GM12801 (cell line): ENCODE data around the gene ISX.

Experiments
- CTCF ChIP-seq: IDR thresholded peaks from one replicate; pipeline ENCODE4 v1.5.1; 2011; ENCODE audit warnings: control low read depth; ENCODE audit not compliant: insufficient read length; ENCODE audit errors: extremely low read depth

The ISX gene

DNA sequence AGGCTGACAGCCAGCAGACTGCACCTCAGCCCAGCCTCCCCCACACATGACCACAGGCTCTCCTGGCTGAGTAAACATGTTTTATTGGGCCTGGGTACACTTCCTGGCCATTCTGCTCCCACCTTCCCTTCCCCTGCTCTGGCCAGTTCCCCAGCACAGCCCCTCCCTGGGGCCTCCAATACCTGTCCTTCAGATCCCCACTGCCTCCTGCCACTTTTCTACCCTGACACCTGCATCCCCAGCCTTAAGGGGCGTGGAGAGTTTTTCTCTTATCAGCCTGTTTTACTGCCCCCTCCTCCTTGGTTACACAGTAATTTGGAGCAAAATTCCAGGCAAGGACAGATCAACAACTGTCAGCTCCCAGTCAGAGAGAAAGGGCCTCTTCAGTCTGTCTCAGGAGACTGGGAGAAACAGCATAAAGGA, at the start of gene ISX:
ISX (plus strand) TSS at position 363 of the 423 bp plus-strand sequence. CDS start 930 bp downstream, outside the sequence.
- no peak for TF ChIP-seq CTCF

GRCh38 chr22:35016909-35017308, 49.0 kb upstream of the ISX start:
- TF ChIP-seq CTCF: no peak

GRCh38 chr22:35018995-35019394, 47.0 kb upstream of the ISX start:
- no peak for TF ChIP-seq CTCF

GRCh38 chr22:35020517-35020916, 45.4 kb upstream of the ISX start:
- TF ChIP-seq CTCF: no peak

DNA sequence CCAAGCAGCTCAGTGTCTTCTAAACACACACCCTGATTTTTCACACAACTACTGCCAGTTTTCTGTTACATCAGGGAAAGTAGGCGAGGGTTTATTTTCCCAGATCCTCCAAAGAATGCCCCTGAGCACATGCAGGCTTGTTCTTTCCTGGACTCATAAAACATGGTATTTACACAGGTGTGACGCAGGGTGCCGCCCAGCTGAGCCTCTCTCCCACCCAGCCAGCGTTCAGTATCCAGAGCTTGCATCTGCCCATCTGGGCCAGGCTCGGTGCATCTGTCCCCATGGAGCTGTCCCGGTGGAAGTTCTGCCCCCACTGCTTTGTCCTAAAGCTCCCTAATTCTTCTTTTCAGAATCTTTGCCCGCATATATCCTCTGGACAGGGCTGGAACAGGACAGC, 44.8 kb upstream of the ISX start:
- TF ChIP-seq CTCF: no peak

DNA sequence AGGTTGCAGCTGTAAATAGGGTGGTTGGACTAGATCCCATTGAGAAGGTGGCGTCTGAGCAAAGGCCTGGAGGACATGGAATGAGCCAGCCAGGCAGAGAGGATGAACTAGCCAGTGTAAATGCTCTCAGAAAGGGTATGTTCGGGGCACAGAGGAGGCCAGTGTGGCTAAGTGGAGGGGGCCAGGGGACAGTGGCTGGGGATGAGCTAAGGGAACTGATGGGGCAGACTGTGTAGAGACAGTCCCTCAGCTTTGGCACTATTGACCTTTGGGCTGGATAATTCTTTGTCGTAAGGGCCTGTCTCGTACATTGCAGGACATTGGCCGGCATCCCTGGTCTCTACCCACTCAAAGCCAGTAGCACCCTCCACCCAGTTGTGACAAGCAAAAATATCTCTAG, 43.7 kb upstream of the ISX start:
- no peak for TF ChIP-seq CTCF

DNA sequence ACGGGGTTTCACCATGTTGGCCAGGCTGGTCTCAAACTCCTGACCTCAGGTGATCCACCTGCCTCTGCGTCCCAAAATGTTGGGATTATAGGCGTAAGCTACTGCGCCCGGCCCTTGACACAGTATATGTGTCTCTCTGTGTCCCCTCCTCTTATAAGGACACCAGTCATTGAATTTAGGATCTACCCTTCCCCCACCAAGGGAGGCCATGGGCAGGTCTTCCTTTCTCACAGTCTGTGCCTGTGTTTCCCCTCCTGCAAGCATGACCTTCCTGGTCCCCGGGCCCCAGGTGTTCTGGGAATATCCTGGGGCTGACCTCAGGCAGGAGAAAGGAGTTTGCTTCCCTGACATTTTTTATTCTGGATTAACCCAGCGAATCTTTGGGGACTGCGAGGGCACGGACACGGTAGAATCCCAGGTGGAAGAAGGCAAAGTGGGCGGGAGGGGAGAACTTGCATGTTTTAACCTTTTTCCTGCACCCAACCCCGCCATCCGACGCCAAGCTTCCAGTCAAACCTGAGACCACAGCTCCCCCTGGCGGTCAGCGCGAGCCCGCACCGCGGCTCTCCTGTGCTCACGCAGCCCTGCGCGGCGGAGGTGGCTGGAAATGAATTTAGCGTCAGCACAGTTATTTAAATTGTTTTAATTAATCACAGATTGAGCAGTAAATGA, 42.1 kb upstream of the ISX start:
- TF ChIP-seq CTCF: peak; percentile 45
